GM19372 (cell line): ENCODE measurements around the gene SPG21.

Experiments used
- ATAC-seq: cut with Tn5 transposase; IDR thresholded peaks from one replicate; pipeline ENCODE4 v1.9.1; 2021; ENCODE audit warnings: mild to moderate bottlenecking, low read depth, moderate library complexity; ENCODE audit not compliant: unreplicated experiment

The SPG21 gene

DNA sequence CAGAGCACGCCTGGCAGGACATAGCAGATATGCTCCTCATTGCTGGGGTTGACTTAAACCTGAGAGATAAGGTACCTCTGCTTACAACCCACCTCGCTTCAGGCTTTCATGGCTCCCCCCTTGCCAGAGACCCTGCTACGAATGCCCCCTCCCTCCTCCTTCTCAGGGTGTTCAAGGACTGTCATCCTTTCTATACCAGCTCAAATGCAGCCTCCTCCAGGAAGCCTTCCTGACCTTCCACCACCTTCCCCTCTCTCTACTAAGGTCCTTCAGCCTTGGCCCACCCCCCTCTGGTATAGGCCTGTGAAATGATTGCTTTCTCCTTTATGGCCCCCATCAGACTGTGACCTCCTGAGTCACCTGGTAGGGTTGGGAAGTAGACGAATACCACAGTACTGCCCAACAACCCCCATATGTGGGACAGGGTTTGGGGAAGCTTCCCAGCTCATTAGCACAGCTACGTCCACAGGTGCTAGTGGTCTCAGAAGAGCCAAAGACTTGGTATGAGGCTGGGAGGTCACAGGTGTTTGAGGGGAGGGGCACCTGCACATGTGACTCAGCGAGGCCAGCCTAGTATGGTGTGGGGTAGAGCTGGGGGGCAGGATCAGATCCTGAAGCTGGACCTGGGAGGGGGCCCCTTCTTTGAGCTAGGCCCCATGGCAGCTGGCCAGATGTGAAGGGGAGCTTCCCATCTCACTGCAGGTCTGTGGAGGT is 46.0 kb downstream of the SPG21 start:
- ATAC-seq, result no peak

DNA sequence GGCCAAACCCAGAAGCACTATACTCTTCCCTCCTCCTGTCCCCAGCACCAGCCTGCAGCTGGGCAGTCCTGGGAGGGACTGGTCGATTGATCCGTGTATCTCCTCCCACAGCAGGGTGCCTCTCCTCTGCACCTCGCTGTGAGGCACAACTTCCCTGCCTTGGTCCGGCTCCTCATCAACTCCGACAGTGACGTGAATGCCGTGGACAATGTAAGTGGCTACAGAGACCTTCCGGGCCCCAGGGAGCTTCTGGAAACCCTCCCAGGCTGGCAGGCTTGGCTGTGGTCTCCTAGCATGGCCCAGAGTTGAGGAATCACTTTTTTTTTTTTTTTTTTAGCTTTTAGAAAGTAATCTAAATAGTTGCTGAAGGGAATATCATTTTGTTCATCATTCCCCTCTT is 47.4 kb downstream of the SPG21 start:
- ATAC-seq, result no peak

DNA sequence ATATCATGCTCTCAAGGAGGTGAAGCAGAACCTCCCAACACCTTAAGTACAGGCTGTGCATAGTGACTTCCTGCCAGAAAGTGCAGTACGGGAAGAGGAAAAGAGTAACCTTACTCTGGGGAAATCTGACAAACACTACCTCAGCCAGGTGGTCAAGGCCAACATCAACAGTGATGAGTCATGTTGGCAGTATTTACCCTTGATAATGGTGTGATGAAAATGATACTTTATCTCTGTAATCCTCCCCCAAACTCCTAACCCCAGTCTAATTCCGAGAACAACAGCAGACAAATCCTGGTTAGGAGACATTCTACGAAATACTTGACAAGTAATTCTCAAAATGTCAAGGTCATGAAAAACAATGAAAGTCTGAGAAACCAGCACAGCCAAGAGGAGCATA is 51.5 kb downstream of the SPG21 start:
- no peak for ATAC-seq

DNA sequence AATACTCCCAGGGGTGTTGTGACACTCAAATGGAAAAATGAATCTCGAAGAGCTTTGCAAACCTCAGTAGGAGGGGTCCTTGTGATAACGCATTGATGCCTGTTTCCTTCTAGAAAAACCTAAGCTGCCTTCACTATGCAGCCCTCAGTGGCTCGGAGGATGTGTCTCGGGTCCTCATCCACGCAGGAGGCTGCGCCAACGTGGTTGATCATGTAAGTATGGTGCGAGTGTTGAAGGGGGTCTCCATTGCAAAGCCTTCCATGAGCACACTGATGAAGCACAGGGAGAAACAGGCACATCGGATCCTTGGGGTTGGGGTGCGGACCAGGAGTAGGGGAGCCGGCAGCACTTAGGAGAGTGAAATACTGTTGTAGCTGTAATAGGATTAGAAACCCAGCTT is 55.7 kb downstream of the SPG21 start:
- ATAC-seq, result no peak

DNA sequence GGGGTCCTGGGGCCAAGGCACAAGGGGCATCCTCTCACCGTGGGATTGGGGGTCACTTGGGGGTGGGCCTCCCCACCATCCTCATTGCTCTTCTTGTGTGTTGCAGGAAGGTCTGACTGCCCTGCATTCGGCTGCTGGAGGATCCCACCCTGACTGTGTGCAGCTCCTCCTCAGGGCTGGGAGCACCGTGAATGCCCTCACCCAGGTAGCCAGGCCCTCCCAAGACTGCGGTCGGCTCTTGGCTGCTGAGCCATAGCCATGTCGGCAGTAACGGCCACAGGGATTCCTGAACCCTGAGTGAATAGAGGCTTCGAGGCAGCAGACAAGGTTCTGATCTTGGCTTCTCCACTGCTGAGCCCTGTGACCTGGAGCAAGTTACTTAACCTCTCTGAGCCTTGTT is 58.3 kb downstream of the SPG21 start:
- ATAC-seq, result no peak

DNA sequence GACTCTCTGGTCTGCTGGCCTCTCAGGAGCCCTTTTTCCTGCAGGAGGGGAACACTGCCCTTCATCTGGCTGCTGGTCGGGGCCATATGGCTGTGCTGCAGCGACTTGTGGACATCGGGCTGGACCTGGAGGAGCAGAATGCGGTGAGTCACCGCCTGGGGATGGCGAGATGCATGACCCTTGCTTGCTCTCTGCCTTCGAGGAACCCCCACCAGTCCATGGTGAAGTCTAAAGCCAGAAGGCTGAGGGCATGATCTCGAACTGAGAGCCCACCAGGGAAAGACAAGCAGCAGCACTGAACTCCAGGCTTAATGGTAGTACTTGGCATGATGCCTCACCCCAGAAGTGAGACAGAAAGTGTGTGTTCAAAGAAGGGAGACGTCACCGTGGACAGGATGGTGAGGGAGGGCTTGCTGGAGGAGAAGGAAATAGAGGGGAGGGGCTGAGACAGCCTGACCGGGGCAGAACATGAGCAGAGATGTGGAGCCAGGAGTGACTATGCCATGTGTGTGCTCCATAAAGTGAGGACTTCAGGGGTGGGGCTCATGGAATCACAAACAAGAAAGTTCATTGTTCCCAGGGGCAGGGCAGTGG is 58.8 kb downstream of the SPG21 start:
- no peak for ATAC-seq

DNA sequence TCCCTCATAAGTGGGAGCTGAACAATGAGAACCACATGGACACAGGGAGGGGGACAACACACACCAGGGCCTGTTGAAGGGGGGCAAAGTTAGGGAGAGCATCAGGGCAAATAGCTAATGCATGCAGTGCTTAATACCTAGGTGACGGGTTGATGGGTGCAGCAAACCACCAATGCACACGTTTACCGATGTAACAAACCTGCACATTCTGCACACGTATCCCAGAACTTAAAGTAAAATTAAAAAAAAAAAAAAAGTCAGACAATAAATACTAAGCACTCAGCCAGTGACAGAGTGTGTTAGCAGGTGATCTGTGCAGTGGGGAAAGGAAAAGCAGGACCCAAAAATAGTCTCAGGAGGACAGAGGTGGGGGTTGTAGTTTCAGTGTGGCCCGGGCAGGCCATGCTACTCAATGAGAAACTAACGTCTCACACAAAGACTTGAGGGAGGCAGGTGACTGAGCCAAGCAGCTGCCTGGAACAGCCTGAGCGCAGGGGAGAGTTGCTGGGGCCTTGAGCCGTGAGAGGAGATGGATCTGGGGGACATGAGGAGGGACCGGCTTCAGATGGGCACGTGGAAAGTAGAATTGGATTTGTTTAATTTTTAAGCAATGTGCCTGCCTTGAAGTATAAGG is 59.6 kb downstream of the SPG21 start:
- no peak for ATAC-seq

DNA sequence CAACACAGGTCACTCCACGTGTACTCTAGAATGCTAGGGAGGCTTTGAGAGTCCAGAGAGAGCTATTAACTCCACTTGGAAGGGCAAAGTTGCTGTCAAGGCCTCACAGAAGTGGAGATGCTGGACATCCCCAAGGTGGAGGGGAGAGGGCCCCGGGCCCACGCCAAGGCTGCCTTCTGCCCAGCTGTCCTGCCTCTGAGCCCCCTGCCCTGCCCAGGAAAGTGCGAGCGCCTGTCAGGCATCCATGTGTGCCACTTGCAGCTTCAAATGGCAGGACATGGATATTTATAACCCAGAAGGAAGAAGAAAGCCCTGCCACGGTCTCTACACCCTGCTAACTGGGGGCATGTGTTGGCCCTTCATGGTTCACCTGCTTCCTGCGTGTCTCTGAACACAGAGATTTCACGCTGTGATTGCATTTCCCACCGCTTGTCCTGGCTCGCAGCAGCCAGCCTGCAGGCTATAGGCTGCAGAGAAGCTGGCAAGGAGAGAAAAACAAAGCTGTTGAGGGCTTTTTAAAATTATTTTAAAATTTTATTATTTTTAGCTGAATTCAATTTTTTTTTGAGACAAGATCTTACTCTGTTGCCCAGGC is 61.0 kb downstream of the SPG21 start:
- no peak for ATAC-seq

DNA sequence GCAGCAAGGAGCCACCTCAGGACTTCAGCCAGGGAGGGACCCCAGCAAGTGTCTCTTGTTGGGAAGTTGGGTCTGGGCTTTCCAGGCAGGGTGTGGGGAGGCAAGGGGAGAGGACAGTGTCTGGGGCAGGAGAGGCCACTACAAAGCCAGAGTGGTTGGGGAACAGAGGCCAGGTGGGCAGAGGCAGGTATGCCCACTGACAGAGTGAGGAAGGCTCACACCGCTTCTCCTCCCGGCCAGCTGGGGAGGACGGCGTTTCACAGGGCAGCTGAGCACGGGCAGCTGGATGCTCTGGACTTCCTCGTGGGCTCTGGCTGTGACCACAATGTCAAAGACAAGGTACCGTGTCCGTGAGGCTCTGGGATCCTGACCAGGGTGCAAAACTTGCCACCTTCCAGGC is 63.1 kb downstream of the SPG21 start:
- no peak for ATAC-seq

DNA sequence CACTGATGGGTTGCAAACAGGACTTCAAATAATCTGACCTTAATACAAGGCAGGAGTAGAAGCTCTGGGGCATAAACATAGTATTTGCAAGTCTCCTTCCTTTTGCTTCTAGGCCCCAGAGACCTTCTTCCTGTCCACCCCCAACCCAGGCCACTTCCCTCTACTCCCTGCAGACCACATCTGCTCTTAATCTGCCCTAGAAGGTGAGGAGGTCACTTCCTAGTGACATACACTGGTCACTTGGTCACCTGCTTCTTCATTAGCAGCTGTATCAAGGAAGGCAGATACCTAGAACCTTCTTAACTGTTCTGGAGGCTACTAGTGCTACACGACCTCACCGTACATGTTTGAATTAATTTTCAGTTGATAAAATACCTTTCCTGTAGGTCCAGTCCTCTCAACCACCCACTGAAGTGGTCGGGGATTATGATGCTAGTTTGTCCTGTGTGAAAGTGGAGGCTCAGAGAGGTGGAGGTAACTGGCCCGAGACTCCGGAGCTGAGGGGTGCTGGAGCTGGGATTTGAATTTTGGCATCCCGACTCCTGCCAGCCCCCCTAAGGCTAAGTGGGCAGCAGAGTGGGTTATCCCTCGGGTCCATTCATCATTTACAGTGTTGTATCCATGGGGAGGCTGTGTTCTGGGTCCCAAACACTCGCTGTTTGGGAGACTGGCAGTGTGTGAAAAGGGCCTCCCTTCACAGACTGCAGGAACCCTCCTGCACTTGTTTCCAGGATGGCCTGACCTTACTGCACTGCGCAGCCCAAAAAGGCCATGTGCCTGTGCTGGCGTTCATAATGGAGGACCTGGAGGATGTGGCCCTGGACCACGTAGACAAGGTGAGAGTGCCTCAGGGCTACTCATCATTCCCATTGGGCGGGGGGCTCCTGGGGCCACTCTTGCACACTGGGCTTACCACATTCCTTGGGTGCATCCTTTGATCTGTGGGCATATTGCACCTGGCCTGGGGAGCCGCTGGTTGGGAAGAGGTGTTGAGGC is 64.1 kb downstream of the SPG21 start:
- ATAC-seq, result no peak

DNA sequence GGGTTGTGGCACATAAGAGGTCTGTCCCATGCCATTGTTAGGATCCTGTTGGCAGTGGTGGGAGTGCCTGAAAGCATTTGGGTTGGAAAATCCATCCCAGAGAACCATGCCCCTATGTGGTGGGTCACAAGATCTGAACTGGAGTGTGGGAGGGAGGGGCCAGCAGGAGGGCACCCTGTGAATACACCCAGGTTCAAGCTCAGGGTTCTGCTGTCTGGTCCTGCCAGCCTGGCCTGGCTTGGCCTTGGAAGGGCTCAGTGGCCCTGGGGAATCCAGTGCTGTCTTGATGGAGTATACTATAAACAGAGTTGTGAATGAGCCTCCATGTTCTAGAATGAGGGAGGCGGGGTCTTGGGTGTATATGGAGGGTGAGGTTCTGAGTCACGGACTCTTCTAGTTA is 66.2 kb downstream of the SPG21 start:
- no peak for ATAC-seq

DNA sequence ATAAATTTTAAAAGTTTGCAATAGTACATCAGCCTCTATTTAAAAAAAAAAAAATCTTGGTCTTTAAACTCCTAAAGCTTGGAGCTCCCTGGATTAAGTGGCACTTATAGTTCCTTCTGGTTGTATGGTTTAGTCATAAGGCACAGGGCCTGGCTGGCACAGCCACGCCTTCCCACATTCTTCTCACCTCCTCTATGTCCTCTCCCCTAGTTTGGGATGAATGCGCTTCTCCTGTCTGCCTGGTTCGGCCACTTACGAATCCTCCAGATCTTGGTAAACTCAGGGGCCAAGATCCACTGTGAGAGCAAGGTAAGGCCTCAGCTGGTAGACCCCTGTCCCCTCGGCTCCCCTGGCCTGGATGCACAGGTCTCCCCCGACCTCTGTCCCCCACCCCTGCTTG is 68.0 kb downstream of the SPG21 start:
- no peak for ATAC-seq

DNA sequence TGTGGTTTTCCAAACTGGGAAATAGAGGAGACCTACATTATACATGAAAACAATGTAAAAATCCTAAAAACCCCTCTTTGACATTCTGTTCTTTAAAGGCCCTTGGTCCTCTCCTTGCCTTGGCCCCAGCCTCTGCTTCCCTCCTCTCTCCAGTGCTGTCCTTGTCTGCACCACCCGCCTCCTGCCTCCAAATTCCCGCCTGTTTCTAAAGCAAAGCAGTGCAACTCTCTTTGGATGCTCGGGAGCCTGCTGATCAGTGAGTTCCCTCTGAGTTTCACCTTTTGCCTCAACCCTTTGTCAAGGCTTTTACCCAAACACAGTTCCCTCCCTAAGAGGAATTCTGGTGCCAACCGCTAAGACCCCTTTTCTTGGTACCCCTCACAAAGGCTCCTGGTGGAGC is 70.0 kb downstream of the SPG21 start:
- no peak for ATAC-seq

DNA sequence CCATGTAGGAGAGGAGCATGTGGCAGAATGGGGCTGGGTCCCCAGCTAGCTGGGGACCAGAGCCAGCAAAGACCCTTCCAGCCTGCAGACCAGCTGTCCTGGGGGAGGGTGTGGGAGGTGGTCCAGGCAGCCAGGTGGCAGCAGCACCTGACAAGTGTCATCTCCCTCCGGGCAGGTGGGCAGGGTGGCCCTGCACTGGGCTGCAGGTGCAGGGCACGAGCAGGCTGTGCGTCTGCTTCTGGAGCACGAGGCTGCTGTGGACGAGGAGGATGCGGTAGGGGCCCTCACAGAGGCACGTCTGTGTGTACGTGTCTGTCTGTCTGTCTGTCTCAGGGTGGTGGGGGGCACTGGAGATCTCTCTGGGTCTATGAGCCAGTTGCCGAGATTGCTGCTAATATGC is 72.5 kb downstream of the SPG21 start:
- no peak for ATAC-seq

DNA sequence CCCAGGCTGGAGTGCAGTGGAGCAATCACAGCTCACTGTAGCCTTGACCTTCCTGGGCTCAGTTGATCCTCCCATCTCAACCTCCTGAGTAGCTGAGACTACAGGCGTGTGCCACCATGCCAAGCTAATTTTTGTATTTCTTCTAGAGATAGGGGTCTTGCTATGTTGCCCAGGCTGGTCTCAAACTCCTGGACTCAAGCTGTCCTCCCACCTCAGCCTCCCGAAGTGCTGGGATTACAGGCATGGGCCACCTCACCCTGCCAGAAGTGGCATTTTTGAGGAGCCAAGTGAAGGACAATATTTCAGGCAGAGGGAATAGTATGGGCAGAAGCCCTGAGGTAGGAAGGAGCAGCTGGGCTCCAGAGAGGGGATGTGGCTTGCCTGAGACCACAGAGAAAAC is 73.3 kb downstream of the SPG21 start:
- ATAC-seq, result no peak

DNA sequence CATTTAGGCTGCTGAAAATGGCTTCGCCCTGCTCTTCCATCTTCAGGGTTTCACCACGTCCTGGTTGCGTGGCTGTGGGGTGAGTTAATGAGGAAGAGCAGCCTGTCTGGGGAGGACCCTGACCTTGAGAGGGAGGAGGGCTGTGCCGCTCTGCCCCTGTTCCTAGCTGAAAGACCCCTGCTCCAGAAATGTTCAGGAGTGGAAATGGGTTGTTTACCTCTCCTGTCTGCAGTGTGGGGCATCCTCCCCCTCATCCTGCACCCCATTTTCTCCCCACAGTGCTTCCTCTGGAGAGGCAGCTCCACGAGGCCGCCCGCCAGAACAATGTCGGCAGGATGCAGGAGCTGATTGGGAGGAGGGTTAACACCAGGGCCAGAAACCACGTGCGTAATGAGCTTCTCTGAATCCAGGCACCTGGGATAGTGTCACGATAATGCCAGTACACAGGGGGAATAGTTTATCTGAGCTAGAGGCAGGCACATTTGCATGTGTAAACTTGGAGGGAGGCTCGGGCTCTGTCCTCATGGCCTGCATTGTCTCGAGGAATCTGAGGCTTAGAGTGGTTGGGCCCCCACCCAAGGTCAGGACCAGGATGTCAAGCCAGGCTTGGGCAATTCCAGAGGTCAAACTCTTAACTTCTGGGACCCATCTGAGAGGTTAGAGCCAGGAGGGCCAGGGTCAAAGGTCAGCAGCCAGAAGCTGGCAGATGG is 74.0 kb downstream of the SPG21 start:
- no peak for ATAC-seq
